Kidney (tissue), 14 donors: ENCODE data around the gene FAM209B. TPM values are rescaled to one million over a fixed set of nuclear protein-coding genes. Genes with fewer than 3 reads are reported as not detected.
"Not testable (repeated sequence)": the region's sequence is repeated elsewhere in the genome, so short reads cannot be mapped to it uniquely, and the experiment has no call there.

Experiments used
- DNase-seq, 5 donors: peaks; one replicate each; pipeline ENCODE4 v3.0.0-alpha.2; 2013 to 2020
- FAIRE-seq: peaks from 2 replicates; lab custom pipeline; 2012; peaks lifted over from hg19 to GRCh38; lab: Jason Lieb, UNC
- H3K27ac ChIP-seq, 2 donors: one replicate each; pipeline ENCODE4 v1.7.0; 2013; ENCODE audit warnings: low read depth in 2 of 2, low read length in 2 of 2, inconsistent platforms in 1 of 2
- H3K27me3 ChIP-seq: one replicate; pipeline ENCODE4 v1.7.1; 2013; ENCODE audit warnings: low read length, inconsistent platforms; ENCODE audit not compliant: control insufficient read depth, insufficient read depth
- H3K36me3 ChIP-seq, 3 donors: one replicate each; pipeline versions ENCODE4 v1.7.0 to v1.7.1; 2013; ENCODE audit warnings: low read length in 3 of 3, control low read depth in 1 of 3, inconsistent platforms in 1 of 3; ENCODE audit not compliant: insufficient read depth in 3 of 3, control insufficient read depth in 2 of 3
- H3K4me1 ChIP-seq, 3 donors: one replicate each; pipeline versions ENCODE4 v1.7.0 to v1.7.1; 2013; ENCODE audit warnings: low read length in 3 of 3, inconsistent platforms in 1 of 3, low read depth in 1 of 3; ENCODE audit not compliant: control insufficient read depth in 2 of 3, insufficient read depth in 2 of 3
- H3K4me3 ChIP-seq, 3 donors: one replicate each; pipeline versions ENCODE4 v1.7.0 to v1.8.1; 2013; ENCODE audit warnings: low read length in 3 of 3, control low read depth in 1 of 3, inconsistent platforms in 1 of 3
- H3K9ac ChIP-seq, 3 donors: one replicate each; pipeline versions ENCODE4 v1.7.0 to v1.7.1; 2013; ENCODE audit warnings: low read length in 3 of 3, control low read depth in 1 of 3, inconsistent platforms in 1 of 3
- H3K9me3 ChIP-seq, 3 donors: one replicate each; pipeline versions ENCODE4 v1.7.0 to v1.7.1; 2013; ENCODE audit warnings: low read length in 3 of 3, control low read depth in 1 of 3, inconsistent platforms in 1 of 3; ENCODE audit not compliant: control insufficient read depth in 2 of 3, insufficient read depth in 1 of 3
- CTCF ChIP-seq: IDR thresholded peaks from 3 replicates; pipeline ENCODE4 v1.5.1; 2012; ENCODE audit warnings: mild to moderate bottlenecking, moderate library complexity, borderline replicate concordance; ENCODE audit not compliant: insufficient read depth; ENCODE audit errors: extremely low read depth
- intact Hi-C: fragments of 100-400 bp; cut with DNase I; formaldehyde crosslinking; loops from one replicate; pipeline ENCODE4 v1.11.1; 2022
- polyA plus RNA-seq: library from polyadenylated mRNA; stranded (reverse); fragments of 350-450 nt; fragmentation: Illumina TruSeq; extraction: RNeasy Lipid Tissue Mini Kit (QIAGEN cat#74804); gene quantifications from one replicate; pipeline ENCODE4 v1.2.3, GENCODE V29; 2014; ENCODE audit warnings: low read depth, low replicate concordance; ENCODE audit not compliant: insufficient read depth
- total RNA-seq: library from RNA; stranded (reverse); fragmentation: NEBNext Ultra II Directional; extraction: Animal tissue kit (Norgen Biotek cat#: 25700); gene quantifications from one replicate; pipeline ENCODE4 v1.2.1, GENCODE V29; 2021
- donor health status: control.
- donor health status: control.
- donor health status: control.
- donor health status: control.
- donor health status: control.
- donor health status: DM: yes; HTN: yes; CAD: no.
- donor health status: Normal renal cell carcinoma (clear cell type).

The FAM209B gene
- total and polyA plus RNA-seq, 2 donors from 2014 or later = not detected

DNA sequence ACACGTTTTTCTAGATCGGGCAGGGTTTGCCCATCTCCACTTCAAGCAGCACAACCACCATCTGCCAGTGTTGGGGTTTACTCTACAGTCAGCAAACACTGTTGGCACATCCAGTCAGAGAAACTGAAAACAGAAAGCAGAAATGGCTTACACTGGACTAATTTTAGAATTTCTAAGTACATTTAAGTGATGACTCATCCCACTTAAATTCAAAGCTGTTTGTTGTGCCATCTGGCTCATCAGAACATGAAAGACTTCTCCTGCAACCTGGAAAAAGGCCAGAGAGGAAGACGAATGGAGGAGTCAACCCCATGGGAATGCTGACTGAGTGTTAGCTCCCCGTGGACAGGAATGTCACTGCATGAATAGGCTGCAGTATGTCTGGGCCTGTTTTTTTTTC, 21.8 kb downstream of the FAM209B start:
- intact Hi-C loops = no loop called here
- no peak for TF ChIP-seq CTCF
- Histone ChIP-seq H3K36me3 (no peaks in the 10 kb centered on the region), H3K9me3 (no peaks in the 10 kb centered on the region), H3K9ac (no peak overlapping the region), H3K27ac (no peak overlapping the region), H3K4me3 (no peak overlapping the region), H3K27me3 (peaks cover 2% of the 10 kb centered on the region), H3K4me1 (no peaks in the 10 kb centered on the region)
- FAIRE-seq = no peak
- DNase-seq = peak in 2 of 5 donors; percentile 14 to 47

GRCh38 chr20:56558968-56559367, 25.9 kb downstream of the FAM209B start:
- intact Hi-C loops = no loop called here
- no peaks in the 10 kb centered on the region for H3K9me3 ChIP-seq
- no peak for FAIRE-seq
- no peak for DNase-seq
- H3K4me3 ChIP-seq = no peak overlapping the region
- H3K36me3 ChIP-seq = no peaks in the 10 kb centered on the region
- no peak for TF ChIP-seq CTCF
- no peak overlapping the region for H3K9ac ChIP-seq
- no peaks in the 10 kb centered on the region for H3K4me1 ChIP-seq
- H3K27ac ChIP-seq = no peak overlapping the region
- no peaks in the 10 kb centered on the region for H3K27me3 ChIP-seq

- FAIRE-seq, DNase-seq, H3K36me3 ChIP-seq, intact Hi-C loops, H3K9ac ChIP-seq, H3K9me3 ChIP-seq, H3K4me3 ChIP-seq, H3K4me1 ChIP-seq, H3K27ac ChIP-seq, H3K27me3 ChIP-seq: not testable (repeated sequence)
Observed at GRCh38 chr20:56564526-56564925, 31.5 kb downstream of the FAM209B start.

- no peaks in the 10 kb centered on the region for H3K4me1 ChIP-seq
Observed at GRCh38 chr20:56565511-56565910, 32.5 kb downstream of the FAM209B start.

More at GRCh38 chr20:56565511-56565910, 32.5 kb downstream of the FAM209B start:
- DNase-seq (no peak), FAIRE-seq (no peak)
- Histone ChIP-seq H3K4me3 (no peak overlapping the region), H3K9ac (no peak overlapping the region), H3K36me3 (no peaks in the 10 kb centered on the region), H3K27me3 (no peaks in the 10 kb centered on the region), H3K27ac (no peak overlapping the region), H3K9me3 (no peaks in the 10 kb centered on the region)
- TF ChIP-seq CTCF = no peak
- intact Hi-C loops = no loop called here
